Body of pancreas (tissue), 4 donors: Measurements from ENCODE around the gene MEN1. TPM values are rescaled to one million over a fixed set of nuclear protein-coding genes. Genes with fewer than 3 reads are reported as not detected.
A peak's percentile ranks its signal among the peaks of the same experiment; 100 is the strongest.

ENCODE experiments used
- ATAC-seq: fragments of 150-250 bp; one replicate; pipeline ENCODE4 v1.9.1; 2016
- DNase-seq, 4 donors: peaks; one replicate each; pipeline ENCODE4 v3.0.0-alpha.2; 2019
- H3K27ac ChIP-seq, 4 donors: fragments of 200-600 bp; sonication (generic); 1 replicate in 3 of 4; 2 replicates in 1 of 4; pipeline versions ENCODE4 v1.5.1 to v1.6.1; 2016 to 2019; ENCODE audit warnings: mild to moderate bottlenecking in 1 of 4, mixed read lengths in 1 of 4, moderate library complexity in 1 of 4
- H3K27me3 ChIP-seq, 2 donors: fragments of 200-600 bp; sonication (generic); one replicate each; pipeline ENCODE4 v1.6.0; 2016; ENCODE audit warnings: mild to moderate bottlenecking in 1 of 2
- H3K36me3 ChIP-seq, 2 donors: fragments of 200-600 bp; sonication (generic); replicated peaks in 1 of 2; 2 replicates each; pipeline ENCODE4 v1.5.1; 2016; ENCODE audit warnings: low read depth in 2 of 2; ENCODE audit not compliant: insufficient read depth in 1 of 2
- H3K4me1 ChIP-seq: fragments of 200-600 bp; sonication (generic); one replicate; pipeline ENCODE4 v1.6.0; 2016
- H3K4me3 ChIP-seq, 2 donors: fragments of 200-600 bp; sonication (generic); 1 replicate in 1 of 2; 2 replicates in 1 of 2; pipeline ENCODE4 v1.5.1; 2016 to 2019
- H3K9me3 ChIP-seq, 3 donors: fragments of 200-600 bp; sonication (generic); 1 replicate in 2 of 3; 2 replicates in 1 of 3; pipeline ENCODE4 v1.5.1; 2016
- CTCF ChIP-seq, 7 experiments: fragments of 450-650 bp in 4 of 7; fragments of 200-600 bp in 3 of 7; sonication (generic) in 3 of 7; IDR thresholded peaks; one replicate each; pipeline ENCODE4 v1.5.1; 2016 to 2019; ENCODE audit warnings: antibody characterized with exemption in 7 of 7
- POLR2A ChIP-seq, 3 donors: fragments of 450-650 bp; IDR thresholded peaks; one replicate each; pipeline ENCODE4 v1.6.1; 2016; ENCODE audit warnings: antibody characterized with exemption in 3 of 3, mild to moderate bottlenecking in 2 of 3
- WGBS, 2 donors: methylation state at CpG; one replicate each; pipeline ENCODE4 v1.1.5; 2017; 5-methylcytosine and 5-hydroxymethylcytosine counted together
- intact Hi-C: fragments of 100-400 bp; cut with DNase I; formaldehyde crosslinking; loops from one replicate; pipeline ENCODE4 v1.15.1; 2023
- total RNA-seq, 2 donors: library from RNA; depleted of rRNA; stranded (reverse); fragments of >200 nt; gene quantifications; one replicate each; pipeline ENCODE4 v1.1.0, GENCODE V29; 2016

The MEN1 gene
- total RNA-seq, 2 donors from 2014 or later: 18.8 to 18.9 TPM

DNA sequence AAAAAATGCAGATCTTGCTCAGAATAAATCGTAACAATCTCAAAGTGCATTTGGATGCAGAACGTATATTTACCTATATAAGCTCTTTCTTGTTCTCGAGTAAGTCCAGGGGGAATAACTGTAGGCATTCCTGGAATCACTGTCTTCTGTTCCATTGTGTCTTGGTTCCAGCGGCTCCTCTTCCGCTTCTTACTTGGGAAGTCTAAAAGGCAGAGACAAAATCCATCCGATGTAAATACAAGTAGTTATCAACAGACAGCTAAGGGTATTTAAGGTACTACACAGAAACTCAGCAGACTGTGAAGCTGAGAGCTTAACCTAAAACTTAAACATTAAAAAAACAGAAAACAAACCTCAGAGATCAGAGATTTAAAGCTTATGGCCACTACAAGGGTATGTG, 33.9 kb downstream of the MEN1 start:
- Histone ChIP-seq H3K9me3 (no peaks in the 10 kb centered on the region), H3K4me1 (peaks cover 50% of the 10 kb centered on the region), H3K27me3 (no peaks in the 10 kb centered on the region), H3K36me3 (peaks cover 14 to 17% of the 10 kb centered on the region in 2 donors), H3K4me3 (no peak overlapping the region), H3K27ac (no peak overlapping the region)
- 38 to 39% methylated on average over 6 of the region's 6 CpGs for WGBS, 2 donors
- TF ChIP-seq POLR2A (IDR thresholded peaks at IDR 0.05): no peak
- TF ChIP-seq CTCF (IDR thresholded peaks at IDR 0.05): no peak
- no peak for DNase-seq
- ATAC-seq: no peak
- intact Hi-C loops: no loop called here

GRCh38 chr11:64774144-64774543, 36.2 kb downstream of the MEN1 start:
- peaks cover 28 to 35% of the 10 kb centered on the region in 2 donors for H3K36me3 ChIP-seq

GRCh38 chr11:64772303-64773018, 37.9 kb downstream of the MEN1 start:
- Histone ChIP-seq H3K9me3 (no peaks in the 10 kb centered on the region), H3K27ac (peak overlapping the region in 1 of 4 donors; percentile 20), H3K27me3 (no peaks in the 10 kb centered on the region), H3K4me1 (peaks cover 43% of the 10 kb centered on the region), H3K4me3 (no peak overlapping the region), H3K36me3 (peaks cover 37 to 51% of the 10 kb centered on the region in 2 donors)
- 60 to 80% methylated on average over 3 of the region's 3 CpGs for WGBS, 2 donors
- TF ChIP-seq POLR2A (IDR thresholded peaks at IDR 0.05) (no peak), CTCF (IDR thresholded peaks at IDR 0.05) (no peak)
- ATAC-seq (no peak), DNase-seq (no peak)
- intact Hi-C loops: no loop called here

More at GRCh38 chr11:64774144-64774543, 36.2 kb downstream of the MEN1 start:
- Histone ChIP-seq H3K9me3 (no peaks in the 10 kb centered on the region), H3K27me3 (no peaks in the 10 kb centered on the region), H3K4me1 (peaks cover 43% of the 10 kb centered on the region), H3K27ac (no peak overlapping the region), H3K4me3 (no peak overlapping the region)
- ATAC-seq: no peak
- TF ChIP-seq POLR2A (IDR thresholded peaks at IDR 0.05): no peak
- no peak for TF ChIP-seq CTCF (IDR thresholded peaks at IDR 0.05)
- 31 to 34% methylated on average over 5 of the region's 5 CpGs for WGBS, 2 donors
- intact Hi-C loops: no loop called here
- no peak for DNase-seq

GRCh38 chr11:64771861-64772260, 38.5 kb downstream of the MEN1 start:
- ATAC-seq (no peak), DNase-seq (no peak)
- Histone ChIP-seq H3K27me3 (no peaks in the 10 kb centered on the region), H3K4me1 (peaks cover 39% of the 10 kb centered on the region), H3K4me3 (no peak overlapping the region), H3K9me3 (no peaks in the 10 kb centered on the region), H3K27ac (peak overlapping the region in 1 of 4 donors; percentile 20), H3K36me3 (peaks cover 43 to 57% of the 10 kb centered on the region in 2 donors)
- TF ChIP-seq CTCF (IDR thresholded peaks at IDR 0.05) (no peak), POLR2A (IDR thresholded peaks at IDR 0.05) (no peak)
- WGBS, 2 donors: 67 to 76% methylated on average over 2 of the region's 2 CpGs
- intact Hi-C loops: no loop called here

DNA sequence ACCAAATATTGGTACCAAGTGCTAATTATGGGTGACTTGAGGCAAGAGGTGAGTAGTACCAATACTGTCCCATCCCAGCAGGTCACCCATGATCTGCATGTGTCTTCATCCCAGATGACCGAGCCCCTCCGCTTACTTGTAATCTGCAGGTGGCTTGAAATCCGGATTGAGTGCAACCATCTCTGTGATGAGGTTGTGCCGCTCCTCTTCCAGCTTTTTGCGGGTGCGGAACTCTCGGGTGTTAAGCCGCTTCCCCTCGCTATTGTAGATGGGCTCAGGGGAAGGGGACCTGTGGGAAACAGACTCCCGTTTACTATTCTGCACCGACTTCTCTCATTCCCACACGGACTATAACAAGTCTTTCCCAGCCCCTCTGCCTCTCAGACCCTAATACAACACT, 40.2 kb downstream of the MEN1 start:
- H3K4me1 ChIP-seq: peaks cover 21% of the 10 kb centered on the region
- 89 to 95% methylated on average over 12 of the region's 12 CpGs for WGBS, 2 donors
- intact Hi-C loops: no loop called here

More for the DNA sequence above, 40.2 kb downstream of the MEN1 start:
- Histone ChIP-seq H3K27me3 (no peaks in the 10 kb centered on the region), H3K9me3 (no peaks in the 10 kb centered on the region), H3K4me3 (no peak overlapping the region), H3K36me3 (peaks cover 53 to 70% of the 10 kb centered on the region in 2 donors), H3K27ac (no peak overlapping the region)
- DNase-seq (no peak), ATAC-seq (no peak)
- no peak for TF ChIP-seq POLR2A (IDR thresholded peaks at IDR 0.05)
- no peak for TF ChIP-seq CTCF (IDR thresholded peaks at IDR 0.05)
